GM19395 (cell line): ENCODE measurements around the gene ANGPTL8.

Experiments used
- ATAC-seq: cut with Tn5 transposase; IDR thresholded peaks from one replicate; pipeline ENCODE4 v1.9.1; 2021; ENCODE audit warnings: mild to moderate bottlenecking, moderate library complexity; ENCODE audit not compliant: unreplicated experiment

The ANGPTL8 gene

GRCh38 chr19:11260996-11261395, 21.6 kb downstream of the ANGPTL8 start:
- ATAC-seq, result no peak

DNA sequence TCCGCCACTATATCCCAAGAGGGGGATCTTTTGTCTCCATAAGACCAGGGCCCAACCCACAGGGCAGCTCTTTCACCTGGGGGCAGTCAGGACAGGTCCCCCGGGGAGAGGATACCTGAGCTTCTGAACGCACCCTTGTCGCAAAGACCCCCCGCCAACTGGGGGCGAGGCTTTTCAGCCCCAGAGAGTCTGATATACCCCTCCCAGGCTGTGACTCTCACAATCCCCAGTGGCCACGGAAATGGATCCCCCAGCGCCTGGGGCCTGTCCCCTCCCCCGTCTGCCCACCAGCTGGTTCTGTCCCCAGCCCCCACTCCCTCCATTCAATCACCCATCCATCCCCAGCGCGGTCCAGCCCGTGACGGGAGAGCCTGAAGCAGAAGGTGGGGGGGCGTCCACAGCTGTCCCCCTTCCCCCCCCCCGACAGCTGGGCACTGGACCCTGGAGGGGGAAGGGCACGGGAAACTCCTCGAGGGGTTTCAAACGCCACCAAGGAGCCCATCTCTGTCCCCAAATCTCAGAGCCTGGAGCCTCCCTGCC, 22.1 kb downstream of the ANGPTL8 start:
- no peak for ATAC-seq

- ATAC-seq, result no peak
Observed at GRCh38 chr19:11261971-11262839, 22.8 kb downstream of the ANGPTL8 start, which contains the start of gene DOCK6. TSS of gene DOCK6 (minus strand) at chr19:11262524. CDS start at chr19:11262440, 84 bp downstream.

DNA sequence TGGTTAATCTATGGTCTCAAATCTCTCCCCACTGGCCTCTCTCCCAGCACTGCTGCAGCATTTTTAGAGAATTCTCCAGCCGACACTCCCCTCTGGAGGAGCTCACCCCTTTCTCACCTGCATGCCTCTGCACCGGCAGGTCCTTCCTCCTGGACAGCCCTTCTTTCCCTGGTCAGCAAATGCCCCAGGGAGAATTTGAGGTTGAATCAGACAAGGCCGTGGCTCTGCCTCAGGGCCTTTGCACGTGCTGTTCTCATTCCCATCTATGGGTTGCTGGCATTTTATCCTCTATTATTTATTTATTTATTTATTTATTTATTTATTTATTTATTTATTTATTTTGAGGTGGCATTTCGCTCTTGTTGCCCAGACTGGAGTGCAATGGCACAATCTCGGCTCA, 24.3 kb downstream of the ANGPTL8 start:
- no peak for ATAC-seq

DNA sequence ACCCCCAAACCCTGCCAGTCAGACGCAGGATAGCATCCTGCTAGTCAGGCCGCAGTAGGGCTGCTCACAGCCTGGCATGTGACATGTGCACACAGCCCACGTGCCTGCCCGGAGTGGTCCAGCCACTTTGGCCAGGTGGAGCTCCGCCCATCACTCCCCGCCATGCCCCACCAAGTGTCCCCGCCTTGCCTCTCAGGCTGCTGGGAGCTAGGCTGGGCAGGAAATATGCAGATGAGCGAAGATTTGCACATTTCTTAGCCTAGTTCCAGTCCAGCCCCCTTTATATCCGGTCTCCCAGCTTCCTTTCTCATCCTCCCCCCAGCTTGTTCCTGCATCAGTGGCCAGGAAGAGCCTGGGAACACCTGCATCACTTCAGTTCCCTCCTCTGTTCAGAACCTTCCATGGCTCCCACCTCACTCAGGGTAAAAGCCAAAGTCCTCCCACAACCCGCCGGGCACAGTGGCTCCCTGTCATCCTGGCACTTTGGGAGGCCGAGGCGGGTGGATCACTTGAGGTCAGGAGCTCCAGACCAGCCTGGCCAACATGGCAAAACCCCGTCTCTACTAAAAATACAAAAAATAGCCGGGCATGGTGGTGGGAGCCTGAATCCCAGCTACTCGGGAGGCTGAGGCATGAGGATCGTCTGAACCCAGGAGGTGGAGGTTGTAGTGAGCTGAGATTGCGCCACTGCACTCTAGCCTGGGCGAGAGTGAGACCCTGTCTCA, 25.2 kb downstream of the ANGPTL8 start:
- ATAC-seq, result no peak

GRCh38 chr19:11265177-11265784, 25.9 kb downstream of the ANGPTL8 start:
- ATAC-seq, result no peak

DNA sequence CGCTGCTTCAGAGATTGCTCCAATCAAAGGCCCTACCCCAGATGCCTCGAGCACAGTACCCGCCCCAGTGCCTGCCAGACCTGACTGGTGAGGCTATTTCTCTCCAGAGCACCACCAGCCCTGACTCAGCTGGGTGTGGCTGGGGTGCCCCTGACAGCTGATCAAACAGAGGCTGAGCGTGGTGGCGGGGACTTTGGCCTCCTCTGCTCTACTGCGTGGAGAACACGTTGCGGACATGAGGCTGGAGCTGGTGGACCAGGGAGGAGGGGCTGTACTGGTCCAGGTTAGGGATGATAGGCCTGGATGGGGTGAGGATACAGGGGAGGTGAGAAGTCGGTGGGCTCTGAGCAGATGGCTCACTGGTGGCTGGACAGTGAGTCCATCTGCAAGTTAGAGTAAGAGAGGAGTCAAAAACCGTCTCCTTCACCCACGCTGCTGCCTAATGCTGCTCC, 26.4 kb downstream of the ANGPTL8 start:
- no peak for ATAC-seq

GRCh38 chr19:11267316-11268085, 28.1 kb downstream of the ANGPTL8 start:
- no peak for ATAC-seq

GRCh38 chr19:11268783-11269267, 29.4 kb downstream of the ANGPTL8 start:
- ATAC-seq, result no peak

DNA sequence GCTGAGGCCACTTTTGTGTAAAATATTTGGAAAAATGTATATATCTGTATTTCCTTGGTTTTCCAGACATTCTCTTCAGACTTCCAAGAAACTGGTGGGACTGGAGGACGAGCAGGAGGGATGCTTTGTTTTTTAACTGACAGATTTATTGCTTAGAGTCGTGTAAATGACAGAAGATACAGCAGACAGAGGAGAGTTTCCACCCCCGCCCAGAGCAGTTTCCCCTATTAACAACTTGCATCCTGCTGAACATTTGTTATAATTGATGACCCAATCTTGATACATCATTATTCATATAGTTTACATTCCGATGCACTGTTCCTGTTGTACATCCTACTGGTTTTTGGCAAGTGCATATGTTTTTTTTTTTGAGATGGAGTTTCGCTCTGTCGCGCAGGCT, 30.0 kb downstream of the ANGPTL8 start:
- no peak for ATAC-seq

DNA sequence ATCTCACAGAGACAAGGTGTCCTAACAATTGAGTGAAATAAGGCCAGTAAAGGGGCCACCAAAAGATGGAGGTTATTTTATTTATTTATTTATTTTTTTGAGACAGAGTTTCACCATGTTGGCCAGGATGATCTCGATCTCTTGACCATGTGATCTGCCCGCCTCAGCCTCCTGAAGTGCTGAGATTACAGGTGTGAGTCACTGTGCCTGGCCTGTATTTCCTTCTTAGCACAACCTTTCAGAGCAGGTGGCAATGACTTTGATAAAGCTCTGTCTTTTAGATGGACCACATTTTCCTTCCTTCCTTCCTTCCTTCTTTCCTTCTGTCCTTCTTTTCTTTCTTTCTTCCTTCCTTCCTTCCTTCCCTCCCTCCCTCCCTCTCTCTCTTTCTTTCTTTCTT, 33.9 kb downstream of the ANGPTL8 start:
- no peak for ATAC-seq

DNA sequence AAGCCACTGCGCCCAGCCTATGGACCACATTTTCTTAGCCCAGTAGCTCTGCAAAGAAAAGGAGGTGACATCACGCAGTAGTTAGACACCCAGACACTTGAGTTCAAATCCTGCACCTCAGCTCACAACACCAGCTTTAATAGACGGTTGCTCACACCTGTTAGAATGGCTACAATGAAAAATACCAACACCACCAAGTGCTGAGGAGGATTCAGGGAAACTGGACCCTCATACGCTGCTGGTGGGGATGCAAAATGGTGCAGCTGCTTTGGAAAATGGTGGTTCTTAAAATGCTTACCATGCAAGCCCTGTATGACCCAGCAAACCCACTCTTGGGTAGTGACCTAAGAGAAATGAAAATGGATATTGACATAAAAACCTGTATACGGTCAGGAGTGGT, 34.6 kb downstream of the ANGPTL8 start:
- no peak for ATAC-seq

GRCh38 chr19:11274533-11275086, 35.2 kb downstream of the ANGPTL8 start:
- ATAC-seq, result no peak

- ATAC-seq, result no peak
Observed at GRCh38 chr19:11278670-11279069, 39.3 kb downstream of the ANGPTL8 start.

DNA sequence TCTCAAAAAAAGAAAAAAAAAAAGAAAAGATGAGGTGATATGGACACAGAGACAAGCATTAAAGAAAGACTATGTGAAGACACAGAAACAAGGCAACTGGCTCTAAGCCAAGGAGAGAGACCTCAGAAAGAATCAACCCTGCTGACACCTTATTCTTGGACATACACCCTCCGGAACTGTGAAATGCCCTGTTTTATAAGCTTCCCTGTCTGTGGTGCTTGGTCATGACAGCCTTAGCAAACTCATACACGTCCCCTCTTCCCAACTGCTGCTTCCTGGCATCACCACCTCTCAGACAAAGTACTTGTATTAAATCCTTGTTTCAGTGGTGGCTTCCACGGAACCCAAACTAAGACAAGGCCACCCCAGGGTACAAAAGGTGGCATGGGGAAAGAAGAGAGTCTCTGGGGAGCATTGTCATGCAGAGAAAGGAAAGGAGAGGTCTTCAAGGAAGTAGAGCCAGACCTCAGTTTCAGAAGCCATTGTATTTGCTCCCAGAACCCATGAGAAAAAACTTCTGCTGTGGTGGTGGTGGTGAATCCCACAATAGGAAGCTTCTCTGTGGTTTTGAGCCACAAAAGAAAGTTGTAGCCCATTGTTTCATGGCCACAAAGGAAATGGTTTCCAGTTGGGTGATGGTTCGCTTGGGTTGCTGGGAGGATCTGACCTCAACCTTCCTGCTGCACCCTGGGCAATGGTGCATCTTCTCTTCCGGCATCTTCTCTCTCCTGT, 40.3 kb downstream of the ANGPTL8 start:
- ATAC-seq, result no peak

DNA sequence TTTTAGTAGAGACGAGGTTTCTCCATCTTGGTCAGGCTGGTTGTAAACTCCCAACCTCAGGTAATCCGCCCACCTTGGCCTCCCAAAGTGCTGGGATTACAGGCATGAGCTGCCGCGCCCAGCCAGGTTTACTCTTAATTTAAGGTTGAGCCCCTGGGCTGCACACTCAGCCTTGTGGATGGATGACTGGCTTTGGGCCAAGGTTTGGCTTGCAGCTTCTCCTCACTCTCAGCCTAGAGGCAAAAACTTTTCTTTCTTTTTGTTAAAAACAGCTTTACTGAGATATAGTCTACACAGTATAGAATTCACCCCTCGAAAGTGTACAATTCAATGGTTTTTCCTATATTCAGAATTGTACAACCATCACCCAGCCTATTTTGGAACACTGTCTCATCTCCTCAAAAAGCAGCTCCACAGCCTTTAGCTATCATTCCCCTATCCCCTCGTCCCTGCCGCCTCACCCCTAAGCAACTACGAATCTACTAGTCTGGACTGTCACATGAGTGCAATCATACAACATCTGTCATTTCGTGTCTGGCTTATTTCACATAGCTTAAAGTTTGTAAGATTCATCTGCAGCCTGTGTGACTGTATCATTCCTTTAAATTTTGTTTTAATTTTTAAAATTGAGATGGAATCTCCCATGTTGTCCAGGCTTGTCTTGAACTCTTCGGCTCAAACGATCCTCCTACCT, 42.1 kb downstream of the ANGPTL8 start:
- ATAC-seq, result no peak

GRCh38 chr19:11284515-11284914, 45.1 kb downstream of the ANGPTL8 start:
- ATAC-seq, result no peak

DNA sequence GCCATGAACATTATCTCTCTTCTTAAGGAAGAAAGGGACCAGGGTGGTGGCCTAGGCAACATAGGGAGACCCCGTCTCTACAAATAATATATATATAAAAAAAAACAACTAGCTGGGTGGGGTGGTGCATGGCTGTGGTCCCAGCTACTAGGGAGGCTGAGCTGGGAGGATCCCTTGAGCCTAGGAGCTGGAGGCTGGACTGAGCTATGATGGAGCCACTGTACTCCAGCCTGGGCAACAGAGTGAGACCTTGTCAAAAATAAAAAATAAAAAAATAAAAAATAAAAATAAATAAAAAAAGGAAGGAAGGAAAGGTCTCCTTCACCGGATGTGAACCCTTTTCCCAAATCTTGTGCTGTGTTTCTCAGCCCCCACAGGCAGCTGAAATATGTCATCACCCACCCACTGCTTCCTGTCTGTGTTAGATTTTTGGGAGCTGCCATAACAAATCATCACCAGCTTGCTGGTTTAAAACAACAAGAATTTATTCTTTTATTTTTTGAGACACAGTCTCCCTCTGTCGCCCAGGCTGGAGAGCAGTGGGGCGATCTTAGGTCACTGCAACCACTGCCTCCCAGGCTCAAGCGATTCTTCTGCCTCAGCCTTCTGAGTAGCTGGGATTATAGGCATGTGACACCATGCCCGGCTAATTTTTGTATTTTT, 47.0 kb downstream of the ANGPTL8 start:
- ATAC-seq, result no peak
